Measurements from ENCODE around the gene LMO4. TPM values are rescaled to one million over a fixed set of nuclear protein-coding genes. Genes with fewer than 3 reads are reported as not detected.

The LMO4 gene
- total and polyA plus RNA-seq, 2 of the 13 experiments (the other 11 are each of a cell fraction or from before 2014, with no cell fraction given): 19.3 to 49.9 TPM

DNA sequence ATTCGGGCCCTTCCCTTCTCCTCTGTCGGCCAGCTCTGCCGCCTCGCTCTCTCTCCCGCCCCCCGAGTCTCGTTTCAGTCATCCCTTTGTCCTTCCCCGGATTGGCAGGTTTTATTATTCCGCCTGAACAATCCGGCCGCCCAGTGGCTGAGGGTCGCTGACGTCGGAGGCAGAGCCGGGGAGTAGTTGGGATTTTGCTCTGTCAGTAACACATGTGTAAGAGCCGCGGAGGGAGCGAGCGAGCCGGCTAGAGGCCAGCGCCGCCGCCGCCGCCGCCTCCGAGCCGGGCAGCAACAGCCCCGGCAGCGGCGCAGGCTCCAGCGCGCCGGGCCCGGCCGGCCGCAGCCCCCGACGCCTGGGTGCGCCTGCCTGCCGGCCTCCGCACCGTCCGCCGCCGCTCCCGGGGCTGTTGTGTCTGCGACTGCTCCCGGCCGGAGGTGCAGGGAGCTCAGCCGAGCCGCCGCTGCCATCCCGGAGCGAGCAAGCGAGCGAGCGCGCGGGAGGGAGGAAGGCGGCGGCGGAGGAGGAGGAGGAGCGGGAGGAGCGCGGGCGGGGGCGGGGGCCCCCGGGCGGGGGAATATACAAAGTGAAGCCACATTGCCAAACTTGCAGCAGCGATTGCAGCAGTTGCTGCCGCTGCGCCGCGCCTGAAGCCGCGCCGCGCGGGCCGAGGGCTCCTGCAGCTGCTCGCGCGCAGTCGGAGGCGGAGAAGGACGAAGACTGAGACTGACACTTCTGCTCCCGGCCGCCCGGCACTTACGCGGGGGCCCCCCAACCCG is at the start of gene LMO4 (continued):
- TF ChIP-seq SOX13 (IDR thresholded peaks at IDR 0.05): no peak
- peak in 1 of 2 experiments; percentile 25; a peak in 1 of 4 replicates for TF ChIP-seq SOX13 (CRISPR knock-in tag; conservative IDR thresholded peaks at IDR 0.05 in 1 of 2, IDR thresholded peaks at IDR 0.05 in 1 of 2)
- no peak for TF ChIP-seq HNF4A (CRISPR knock-in tag; IDR thresholded peaks at IDR 0.05)
- TF ChIP-seq, protein P1, sequence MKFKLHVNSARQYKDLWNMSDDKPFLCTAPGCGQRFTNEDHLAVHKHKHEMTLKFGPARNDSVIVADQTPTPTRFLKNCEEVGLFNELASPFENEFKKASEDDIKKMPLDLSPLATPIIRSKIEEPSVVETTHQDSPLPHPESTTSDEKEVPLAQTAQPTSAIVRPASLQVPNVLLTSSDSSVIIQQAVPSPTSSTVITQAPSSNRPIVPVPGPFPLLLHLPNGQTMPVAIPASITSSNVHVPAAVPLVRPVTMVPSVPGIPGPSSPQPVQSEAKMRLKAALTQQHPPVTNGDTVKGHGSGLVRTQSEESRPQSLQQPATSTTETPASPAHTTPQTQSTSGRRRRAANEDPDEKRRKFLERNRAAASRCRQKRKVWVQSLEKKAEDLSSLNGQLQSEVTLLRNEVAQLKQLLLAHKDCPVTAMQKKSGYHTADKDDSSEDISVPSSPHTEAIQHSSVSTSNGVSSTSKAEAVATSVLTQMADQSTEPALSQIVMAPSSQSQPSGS (CRISPR knock-in tag; IDR thresholded peaks at IDR 0.05): no peak
- TF ChIP-seq, protein P2, sequence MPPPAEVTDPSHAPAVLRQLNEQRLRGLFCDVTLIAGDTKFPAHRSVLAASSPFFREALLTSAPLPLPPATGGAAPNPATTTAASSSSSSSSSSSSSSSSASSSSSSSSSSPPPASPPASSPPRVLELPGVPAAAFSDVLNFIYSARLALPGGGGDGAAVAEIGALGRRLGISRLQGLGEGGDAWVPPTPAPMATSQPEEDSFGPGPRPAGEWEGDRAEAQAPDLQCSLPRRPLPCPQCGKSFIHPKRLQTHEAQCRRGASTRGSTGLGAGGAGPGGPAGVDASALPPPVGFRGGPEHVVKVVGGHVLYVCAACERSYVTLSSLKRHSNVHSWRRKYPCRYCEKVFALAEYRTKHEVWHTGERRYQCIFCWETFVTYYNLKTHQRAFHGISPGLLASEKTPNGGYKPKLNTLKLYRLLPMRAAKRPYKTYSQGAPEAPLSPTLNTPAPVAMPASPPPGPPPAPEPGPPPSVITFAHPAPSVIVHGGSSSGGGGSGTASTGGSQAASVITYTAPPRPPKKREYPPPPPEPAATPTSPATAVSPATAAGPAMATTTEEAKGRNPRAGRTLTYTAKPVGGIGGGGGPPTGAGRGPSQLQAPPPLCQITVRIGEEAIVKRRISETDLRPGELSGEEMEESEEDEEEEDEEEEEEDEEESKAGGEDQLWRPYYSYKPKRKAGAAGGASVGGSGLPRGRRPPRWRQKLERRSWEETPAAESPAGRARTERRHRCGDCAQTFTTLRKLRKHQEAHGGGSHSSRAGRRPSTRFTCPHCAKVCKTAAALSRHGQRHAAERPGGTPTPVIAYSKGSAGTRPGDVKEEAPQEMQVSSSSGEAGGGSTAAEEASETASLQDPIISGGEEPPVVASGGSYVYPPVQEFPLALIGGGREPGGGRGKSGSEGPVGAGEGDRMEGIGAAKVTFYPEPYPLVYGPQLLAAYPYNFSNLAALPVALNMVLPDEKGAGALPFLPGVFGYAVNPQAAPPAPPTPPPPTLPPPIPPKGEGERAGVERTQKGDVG (CRISPR knock-in tag; IDR thresholded peaks at IDR 0.05; ENCODE audit: borderline replicate concordance): no peak
- no peak for TF ChIP-seq SAFB2 (CRISPR knock-in tag; IDR thresholded peaks at IDR 0.05; ENCODE audit: borderline replicate concordance, low read depth)
- TF ChIP-seq ZNF354B (CRISPR knock-in tag; IDR thresholded peaks at IDR 0.05): no peak
- TF ChIP-seq ZNF124 (CRISPR knock-in tag; IDR thresholded peaks at IDR 0.05): no peak
- TF ChIP-seq ZNF432 (CRISPR knock-in tag; IDR thresholded peaks at IDR 0.05; ENCODE audit: borderline replicate concordance): no peak
- TF ChIP-seq HIVEP1 (CRISPR knock-in tag; IDR thresholded peaks at IDR 0.05): no peak
- TF ChIP-seq ZNF160 (CRISPR knock-in tag; IDR thresholded peaks at IDR 0.05): no peak
- TF ChIP-seq, protein P3, sequence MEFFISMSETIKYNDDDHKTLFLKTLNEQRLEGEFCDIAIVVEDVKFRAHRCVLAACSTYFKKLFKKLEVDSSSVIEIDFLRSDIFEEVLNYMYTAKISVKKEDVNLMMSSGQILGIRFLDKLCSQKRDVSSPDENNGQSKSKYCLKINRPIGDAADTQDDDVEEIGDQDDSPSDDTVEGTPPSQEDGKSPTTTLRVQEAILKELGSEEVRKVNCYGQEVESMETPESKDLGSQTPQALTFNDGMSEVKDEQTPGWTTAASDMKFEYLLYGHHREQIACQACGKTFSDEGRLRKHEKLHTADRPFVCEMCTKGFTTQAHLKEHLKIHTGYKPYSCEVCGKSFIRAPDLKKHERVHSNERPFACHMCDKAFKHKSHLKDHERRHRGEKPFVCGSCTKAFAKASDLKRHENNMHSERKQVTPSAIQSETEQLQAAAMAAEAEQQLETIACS (CRISPR knock-in tag; IDR thresholded peaks at IDR 0.05): no peak
- TF ChIP-seq NFYC (CRISPR knock-in tag; IDR thresholded peaks at IDR 0.05): peak; percentile 91
- TF ChIP-seq MIER3 (CRISPR knock-in tag; IDR thresholded peaks at IDR 0.05; ENCODE audit: borderline replicate concordance): no peak
- TF ChIP-seq RNF2 (conservative IDR thresholded peaks at IDR 0.05; ENCODE audit: low read depth): peak; percentile 16; the same call in 1 of the 2 replicates
- no peak for TF ChIP-seq TCF12 (IDR thresholded peaks at IDR 0.05)
- TF ChIP-seq TCF12 (CRISPR knock-in tag; IDR thresholded peaks at IDR 0.05): no peak
- TF ChIP-seq NFKB2 (CRISPR knock-in tag; IDR thresholded peaks at IDR 0.05; ENCODE audit: borderline replicate concordance): 0 out of 2 replicates have a peak, but pooled peaks have one; percentile 14
- TF ChIP-seq SCMH1 (CRISPR knock-in tag; IDR thresholded peaks at IDR 0.05; ENCODE audit: borderline replicate concordance): no peak
- TF ChIP-seq, protein P4, sequence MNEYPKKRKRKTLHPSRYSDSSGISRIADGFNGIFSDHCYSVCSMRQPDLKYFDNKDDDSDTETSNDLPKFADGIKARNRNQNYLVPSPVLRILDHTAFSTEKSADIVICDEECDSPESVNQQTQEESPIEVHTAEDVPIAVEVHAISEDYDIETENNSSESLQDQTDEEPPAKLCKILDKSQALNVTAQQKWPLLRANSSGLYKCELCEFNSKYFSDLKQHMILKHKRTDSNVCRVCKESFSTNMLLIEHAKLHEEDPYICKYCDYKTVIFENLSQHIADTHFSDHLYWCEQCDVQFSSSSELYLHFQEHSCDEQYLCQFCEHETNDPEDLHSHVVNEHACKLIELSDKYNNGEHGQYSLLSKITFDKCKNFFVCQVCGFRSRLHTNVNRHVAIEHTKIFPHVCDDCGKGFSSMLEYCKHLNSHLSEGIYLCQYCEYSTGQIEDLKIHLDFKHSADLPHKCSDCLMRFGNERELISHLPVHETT (CRISPR knock-in tag; conservative IDR thresholded peaks at IDR 0.05): no peak
- no peak; the same call in 1 of the 2 replicates for TF ChIP-seq ISL2 (CRISPR knock-in tag; IDR thresholded peaks at IDR 0.05)
- TF ChIP-seq FOSL2 (CRISPR knock-in tag; IDR thresholded peaks at IDR 0.05): peak; percentile 35; the same call in 1 of the 2 replicates
- TF ChIP-seq PRMT3 (CRISPR knock-in tag; IDR thresholded peaks at IDR 0.05; ENCODE audit: borderline replicate concordance, low read depth): no peak
- TF ChIP-seq HES4 (CRISPR knock-in tag; IDR thresholded peaks at IDR 0.05; ENCODE audit: borderline replicate concordance): no peak
